Measurements from ENCODE around the gene RAP1A. TPM values are rescaled to one million over a fixed set of nuclear protein-coding genes. Genes with fewer than 3 reads are reported as not detected.

RAP1A gene
- total RNA-seq, 1 donor, result 17.0 TPM

GRCh38 chr1:111602302-111602701 is 17.3 kb upstream of the RAP1A start:
- peak; percentile 63 for DNase-seq (ENCODE audit: insufficient read length, low spot score, missing footprints)
- H3K79me2 ChIP-seq (ENCODE audit: insufficient read depth, low read length), result no peaks in the 10 kb centered on the region

GRCh38 chr1:111602974-111603373 is 16.6 kb upstream of the RAP1A start:
- Histone ChIP-seq H3K36me3 (ENCODE audit: insufficient read depth, low read length) (no peaks in the 10 kb centered on the region), H3K4me2 (ENCODE audit: insufficient read depth, low read length) (no peak overlapping the region), H2AFZ (ENCODE audit: low read length) (no peak overlapping the region), H3K4me1 (ENCODE audit: insufficient read depth, low read length) (peaks cover 21% of the 10 kb centered on the region), H3K79me2 (ENCODE audit: insufficient read depth, low read length) (no peaks in the 10 kb centered on the region), H3K27me3 (ENCODE audit: insufficient read depth, low read length) (peaks cover 13% of the 10 kb centered on the region), H4K20me1 (ENCODE audit: insufficient read depth, low read length) (no peaks in the 10 kb centered on the region), H3K9me3 (ENCODE audit: low read depth, low read length) (no peaks in the 10 kb centered on the region), H3K27ac (ENCODE audit: low read depth, low read length) (no peak overlapping the region), H3K4me3 (ENCODE audit: insufficient read depth, low read length) (no peak overlapping the region)
- DNase-seq (ENCODE audit: insufficient read length, low spot score, missing footprints), result no peak
- no peak for TF ChIP-seq CTCF (IDR thresholded peaks at IDR 0.05; ENCODE audit: extremely low read depth, low read depth, low read length)

More at GRCh38 chr1:111602302-111602701, 17.3 kb upstream of the RAP1A start:
- TF ChIP-seq CTCF (IDR thresholded peaks at IDR 0.05; ENCODE audit: extremely low read depth, low read depth, low read length), result no peak
- Histone ChIP-seq H3K27me3 (ENCODE audit: insufficient read depth, low read length) (peaks cover 13% of the 10 kb centered on the region), H3K36me3 (ENCODE audit: insufficient read depth, low read length) (no peaks in the 10 kb centered on the region), H2AFZ (ENCODE audit: low read length) (no peak overlapping the region), H3K9me3 (ENCODE audit: low read depth, low read length) (no peaks in the 10 kb centered on the region), H3K4me1 (ENCODE audit: insufficient read depth, low read length) (peaks cover 24% of the 10 kb centered on the region), H3K27ac (ENCODE audit: low read depth, low read length) (no peak overlapping the region), H4K20me1 (ENCODE audit: insufficient read depth, low read length) (no peaks in the 10 kb centered on the region), H3K4me2 (ENCODE audit: insufficient read depth, low read length) (no peak overlapping the region), H3K4me3 (ENCODE audit: insufficient read depth, low read length) (no peak overlapping the region)

- DNase-seq (ENCODE audit: insufficient read length, low spot score, missing footprints), result no peak
- H3K79me2 ChIP-seq (ENCODE audit: insufficient read depth, low read length), result no peaks in the 10 kb centered on the region
- H3K36me3 ChIP-seq (ENCODE audit: insufficient read depth, low read length), result no peaks in the 10 kb centered on the region
- H4K20me1 ChIP-seq (ENCODE audit: insufficient read depth, low read length), result no peaks in the 10 kb centered on the region
- H2AFZ ChIP-seq (ENCODE audit: low read length), result no peak overlapping the region
- H3K4me1 ChIP-seq (ENCODE audit: insufficient read depth, low read length), result peaks cover 21% of the 10 kb centered on the region
- H3K9me3 ChIP-seq (ENCODE audit: low read depth, low read length), result no peaks in the 10 kb centered on the region
- TF ChIP-seq CTCF (IDR thresholded peaks at IDR 0.05; ENCODE audit: extremely low read depth, low read depth, low read length), result no peak
- H3K27me3 ChIP-seq (ENCODE audit: insufficient read depth, low read length), result peaks cover 13% of the 10 kb centered on the region
- H3K27ac ChIP-seq (ENCODE audit: low read depth, low read length), result no peak overlapping the region
- no peak overlapping the region for H3K4me2 ChIP-seq (ENCODE audit: insufficient read depth, low read length)
- no peak overlapping the region for H3K4me3 ChIP-seq (ENCODE audit: insufficient read depth, low read length)
Observed at GRCh38 chr1:111603979-111604378, 15.6 kb upstream of the RAP1A start.

- no peaks in the 10 kb centered on the region for H3K9me3 ChIP-seq (ENCODE audit: low read depth, low read length)
- peaks cover 13% of the 10 kb centered on the region for H3K27me3 ChIP-seq (ENCODE audit: insufficient read depth, low read length)
- peak; percentile 73 for DNase-seq (ENCODE audit: insufficient read length, low spot score, missing footprints)
- peak overlapping the region; percentile 57 for H3K4me2 ChIP-seq (ENCODE audit: insufficient read depth, low read length)
- H4K20me1 ChIP-seq (ENCODE audit: insufficient read depth, low read length), result no peaks in the 10 kb centered on the region
- no peak overlapping the region for H2AFZ ChIP-seq (ENCODE audit: low read length)
- H3K36me3 ChIP-seq (ENCODE audit: insufficient read depth, low read length), result no peaks in the 10 kb centered on the region
- H3K27ac ChIP-seq (ENCODE audit: low read depth, low read length), result peak overlapping the region; percentile 65
- TF ChIP-seq CTCF (IDR thresholded peaks at IDR 0.05; ENCODE audit: extremely low read depth, low read depth, low read length), result no peak
- H3K4me1 ChIP-seq (ENCODE audit: insufficient read depth, low read length), result peaks cover 21% of the 10 kb centered on the region
- no peaks in the 10 kb centered on the region for H3K79me2 ChIP-seq (ENCODE audit: insufficient read depth, low read length)
- no peak overlapping the region for H3K4me3 ChIP-seq (ENCODE audit: insufficient read depth, low read length)
Observed at GRCh38 chr1:111604931-111605330, 14.7 kb upstream of the RAP1A start.

All from osteoblast (primary cell).